Spleen (tissue), 11 donors: ENCODE data around the gene MEIS1. TPM values are rescaled to one million over a fixed set of nuclear protein-coding genes. Genes with fewer than 3 reads are reported as not detected.

Experiments
- DNase-seq: peaks from one replicate; pipeline ENCODE4 v3.0.0-alpha.2; 2020
- H3K27ac ChIP-seq, 8 donors: fragments of 200-600 bp; sonication (generic) in 7 of 8; 1 replicate in 4 of 8; 2 replicates in 4 of 8; pipeline versions ENCODE4 v1.5.0 to v1.8.0; 2016 to 2021; ENCODE audit warnings: inconsistent platforms in 4 of 8, mild to moderate bottlenecking in 4 of 8, moderate library complexity in 1 of 8
- H3K27me3 ChIP-seq, 7 donors: fragments of 200-600 bp; sonication (generic) in 6 of 7; replicated peaks in 1 of 7; 1 replicate in 4 of 7; 2 replicates in 3 of 7; pipeline versions ENCODE4 v1.5.0 to v1.8.0; 2016 to 2021; ENCODE audit warnings: inconsistent platforms in 3 of 7, mild to moderate bottlenecking in 1 of 7
- H3K36me3 ChIP-seq, 6 donors: fragments of 200-600 bp; sonication (generic) in 5 of 6; 1 replicate in 4 of 6; 2 replicates in 2 of 6; pipeline versions ENCODE4 v1.5.0 to v1.8.0; 2016 to 2021; ENCODE audit warnings: inconsistent platforms in 2 of 6
- H3K4me1 ChIP-seq, 6 donors: fragments of 200-600 bp; sonication (generic) in 5 of 6; 1 replicate in 3 of 6; 2 replicates in 3 of 6; pipeline versions ENCODE4 v1.5.0 to v1.8.0; 2016 to 2021; ENCODE audit warnings: inconsistent platforms in 3 of 6
- H3K4me3 ChIP-seq, 8 donors: fragments of 200-600 bp; sonication (generic) in 7 of 8; 1 replicate in 4 of 8; 2 replicates in 4 of 8; pipeline versions ENCODE4 v1.5.0 to v1.8.0; 2016 to 2021; ENCODE audit warnings: inconsistent platforms in 4 of 8, mild to moderate bottlenecking in 4 of 8, moderate library complexity in 2 of 8
- H3K9me3 ChIP-seq, 8 donors: fragments of 200-600 bp; sonication (generic) in 7 of 8; 1 replicate in 4 of 8; 2 replicates in 4 of 8; pipeline versions ENCODE4 v1.5.0 to v1.8.0; 2016 to 2021; ENCODE audit warnings: inconsistent platforms in 4 of 8
- POLR2A ChIP-seq, 3 donors: fragments of 450-650 bp; IDR thresholded peaks; one replicate each; pipeline ENCODE4 v1.5.1; 2017; ENCODE audit warnings: antibody characterized with exemption in 3 of 3, mild to moderate bottlenecking in 1 of 3
- POLR2AphosphoS5 ChIP-seq, 3 donors: sonication (generic); formaldehyde crosslinking; IDR thresholded peaks; one replicate each; pipeline ENCODE4 v1.5.1; 2017; ENCODE audit warnings: antibody characterized with exemption in 3 of 3
- WGBS, 5 donors: extraction: QIAGEN DNeasy Blood & Tissue Kit in 3 of 5; methylation state at CpG; one replicate each; pipeline versions ENCODE4 v1.1.5 to v1.1.7; 2013 to 2018; 5-methylcytosine and 5-hydroxymethylcytosine counted together
- intact Hi-C: fragments of 100-400 bp; cut with DNase I; formaldehyde crosslinking; loops from one replicate; pipeline ENCODE4 v1.15.0; 2023; ENCODE audit warnings: low total_unique reads
- polyA plus RNA-seq, 3 donors: library from polyadenylated mRNA; stranded (reverse); fragments of 200-250 nt; gene quantifications; one replicate each; pipeline ENCODE4 v1.2.1, GENCODE V29; 2013
- total RNA-seq, 7 donors: library from RNA; depleted of rRNA in 3 of 7; stranded (reverse); fragments of >200 nt in 3 of 7; fragmentation: NEBNext Ultra II Directional in 4 of 7; extraction: Animal tissue kit (Norgen Biotek cat#: 25700) in 4 of 7; gene quantifications; one replicate each; pipeline versions ENCODE4 v1.1.0 to v1.2.1, GENCODE V29; 2016 to 2021
- TF ChIP-seq, protein P1 (sequence below), 11 experiments: fragments of 200-600 bp in 7 of 11; fragments of 450-650 bp in 4 of 11; sonication (generic) in 4 of 11; IDR thresholded peaks in 8 of 11; conservative IDR thresholded peaks in 3 of 11; 1 replicate in 7 of 11; 2 replicates in 4 of 11; pipeline versions ENCODE4 v1.4.0 to v1.8.0; 2016 to 2021; ENCODE audit warnings: antibody characterized with exemption in 11 of 11, inconsistent platforms in 4 of 11, mild to moderate bottlenecking in 1 of 11
- donor health status: healthy with polysubstance abuse.
- donor health status: DM: no; HTN: no; CAD: no; lungs with moderate emphysema.
- donor health status: DM: no; HTN: no; CAD: no.
- donor health status: Bipolar disorder and iron deficiency.
- donor health status: healthy.
- donor health status: DM: no; HTN: no; CAD: no.
- donor health status: DM: yes; HTN: yes; CAD: no.

Gene MEIS1
- total and polyA plus RNA-seq, 10 donors = 13.1 to 81.4 (median 28.2) TPM

DNA sequence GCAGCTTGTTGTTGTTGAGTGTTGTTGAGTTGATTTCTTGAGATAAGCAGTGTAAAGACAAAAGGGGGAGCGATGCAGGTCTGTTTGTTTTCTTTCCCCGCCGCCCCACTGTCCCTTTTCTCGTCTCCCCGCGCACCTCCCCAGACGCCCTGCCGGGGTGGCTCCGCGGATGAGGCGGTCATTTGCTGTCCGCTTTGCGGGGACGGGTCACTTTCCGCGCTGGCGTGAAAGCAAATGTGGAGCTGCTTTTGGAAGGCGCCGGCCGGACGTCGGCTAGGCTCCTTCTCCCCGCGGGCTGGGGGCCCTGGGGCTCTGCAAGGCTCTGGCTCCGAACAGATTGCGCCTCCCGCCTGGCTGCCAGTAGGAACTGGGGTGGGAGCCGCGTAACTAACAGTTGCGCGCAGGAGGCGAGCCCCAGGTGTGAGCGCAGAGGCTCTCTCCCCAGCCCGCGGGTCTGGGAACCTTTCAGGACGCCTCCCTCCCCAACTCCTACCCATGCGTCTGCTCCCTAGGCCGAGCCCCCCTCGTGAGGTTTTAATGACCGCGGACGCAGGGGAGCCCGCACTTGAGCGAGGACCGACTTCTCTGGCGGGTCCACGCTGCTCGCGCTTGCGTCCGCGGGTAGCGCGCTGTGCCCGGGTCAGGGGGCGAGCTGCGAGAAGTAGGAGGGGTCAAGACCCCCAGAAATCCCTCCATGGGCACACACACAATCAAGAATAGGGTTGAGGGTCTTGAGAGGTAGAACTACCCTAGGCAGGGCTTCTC lies 146.6 kb downstream of the MEIS1 start:
- DNase-seq = peak; percentile 72
- TF ChIP-seq POLR2A (IDR thresholded peaks at IDR 0.05) (no peak), POLR2AphosphoS5 (IDR thresholded peaks at IDR 0.05) (peak in 1 of 3 donors; percentile 58)
- TF ChIP-seq, protein P1, sequence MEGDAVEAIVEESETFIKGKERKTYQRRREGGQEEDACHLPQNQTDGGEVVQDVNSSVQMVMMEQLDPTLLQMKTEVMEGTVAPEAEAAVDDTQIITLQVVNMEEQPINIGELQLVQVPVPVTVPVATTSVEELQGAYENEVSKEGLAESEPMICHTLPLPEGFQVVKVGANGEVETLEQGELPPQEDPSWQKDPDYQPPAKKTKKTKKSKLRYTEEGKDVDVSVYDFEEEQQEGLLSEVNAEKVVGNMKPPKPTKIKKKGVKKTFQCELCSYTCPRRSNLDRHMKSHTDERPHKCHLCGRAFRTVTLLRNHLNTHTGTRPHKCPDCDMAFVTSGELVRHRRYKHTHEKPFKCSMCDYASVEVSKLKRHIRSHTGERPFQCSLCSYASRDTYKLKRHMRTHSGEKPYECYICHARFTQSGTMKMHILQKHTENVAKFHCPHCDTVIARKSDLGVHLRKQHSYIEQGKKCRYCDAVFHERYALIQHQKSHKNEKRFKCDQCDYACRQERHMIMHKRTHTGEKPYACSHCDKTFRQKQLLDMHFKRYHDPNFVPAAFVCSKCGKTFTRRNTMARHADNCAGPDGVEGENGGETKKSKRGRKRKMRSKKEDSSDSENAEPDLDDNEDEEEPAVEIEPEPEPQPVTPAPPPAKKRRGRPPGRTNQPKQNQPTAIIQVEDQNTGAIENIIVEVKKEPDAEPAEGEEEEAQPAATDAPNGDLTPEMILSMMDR (IDR thresholded peaks at IDR 0.05 in 8 of 11, conservative IDR thresholded peaks at IDR 0.05 in 3 of 11) = no peak
- Histone ChIP-seq H3K27me3 (peaks cover 0 to 100% (median 78%) of the 10 kb centered on the region in 7 donors), H3K9me3 (no peaks in the 10 kb centered on the region), H3K27ac (peak overlapping the region; percentile 50 to 86 (median 78)), H3K4me3 (peak overlapping the region in 4 of 8 donors; percentile 9 to 45 (median 16)), H3K36me3 (no peaks in the 10 kb centered on the region), H3K4me1 (peaks cover 0 to 52% (median 24%) of the 10 kb centered on the region in 6 donors)
- intact Hi-C loops = no loop called here
- 0 to 6% (median 4%) methylated on average over 32 to 57 of the region's 57 CpGs for WGBS, 5 donors

DNA sequence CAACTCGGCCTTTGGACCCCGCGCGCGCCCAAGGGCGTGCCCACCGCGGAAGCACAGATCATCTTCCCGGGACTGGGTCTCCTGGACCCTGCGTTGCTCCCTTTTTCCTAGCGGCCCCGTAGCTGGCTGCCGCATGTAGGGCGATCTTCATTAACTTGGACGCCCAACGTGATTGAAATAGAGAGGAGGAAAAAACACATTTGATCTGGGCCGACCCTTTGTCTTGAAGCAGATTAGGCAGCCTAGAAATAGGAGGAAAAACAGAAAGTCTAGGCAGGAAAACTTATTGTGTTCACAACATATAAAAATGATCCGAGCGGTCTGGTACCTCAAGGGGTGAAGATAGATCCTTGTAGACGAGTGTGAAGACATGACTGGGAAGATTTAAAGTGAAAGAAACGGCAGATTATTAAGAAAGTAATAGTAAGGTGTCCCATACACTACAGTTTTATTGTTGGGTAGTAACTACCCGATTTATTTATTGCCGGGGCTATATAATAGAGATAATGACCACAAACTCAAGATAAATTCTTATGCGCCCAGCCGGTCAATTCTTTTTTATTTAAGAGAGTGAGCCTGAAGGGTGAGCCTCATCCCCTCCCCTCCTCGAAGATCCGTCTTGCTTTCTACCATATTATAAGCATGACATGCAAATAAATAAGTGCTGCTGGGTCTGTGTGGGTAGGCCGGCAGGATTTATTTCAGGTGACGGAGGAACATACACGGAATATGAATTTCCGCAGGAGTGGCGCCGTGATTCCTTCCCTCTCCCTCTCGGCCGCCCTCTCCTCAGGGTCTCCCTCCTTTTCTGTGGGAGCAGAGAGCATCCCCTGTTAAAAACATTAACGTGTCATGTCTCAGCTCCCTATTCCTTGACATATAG lies 147.4 kb downstream of the MEIS1 start:
- Histone ChIP-seq H3K27ac (peak overlapping the region; percentile 50 to 86 (median 78)), H3K9me3 (no peaks in the 10 kb centered on the region), H3K4me1 (peaks cover 0 to 43% (median 15%) of the 10 kb centered on the region in 6 donors), H3K36me3 (no peaks in the 10 kb centered on the region), H3K4me3 (peak overlapping the region in 4 of 8 donors; percentile 9 to 45 (median 16)), H3K27me3 (peaks cover 0 to 100% (median 69%) of the 10 kb centered on the region in 7 donors)
- intact Hi-C loops = no loop called here
- no peak for TF ChIP-seq POLR2A (IDR thresholded peaks at IDR 0.05)
- TF ChIP-seq, protein P1 (IDR thresholded peaks at IDR 0.05 in 8 of 11, conservative IDR thresholded peaks at IDR 0.05 in 3 of 11) = no peak
- TF ChIP-seq POLR2AphosphoS5 (IDR thresholded peaks at IDR 0.05) = no peak
- WGBS, 5 donors = 3 to 8% (median 5%) methylated on average over 35 to 36 of the region's 36 CpGs
- no peak for DNase-seq

- no peaks in the 10 kb centered on the region for H3K9me3 ChIP-seq
- DNase-seq = no peak
- H3K27ac ChIP-seq = peak overlapping the region in 7 of 8 donors; percentile 74 to 86 (median 80)
- TF ChIP-seq POLR2A (IDR thresholded peaks at IDR 0.05) (no peak), POLR2AphosphoS5 (IDR thresholded peaks at IDR 0.05) (no peak)
- TF ChIP-seq, protein P1 (IDR thresholded peaks at IDR 0.05 in 8 of 11, conservative IDR thresholded peaks at IDR 0.05 in 3 of 11) = no peak
- peaks cover 0 to 34% (median 8%) of the 10 kb centered on the region in 6 donors for H3K4me1 ChIP-seq
- 6 to 15% (median 9%) methylated on average over 19 to 26 of the region's 26 CpGs for WGBS, 5 donors
- peak overlapping the region in 1 of 8 donors; percentile 45 for H3K4me3 ChIP-seq
- H3K27me3 ChIP-seq = peaks cover 0 to 100% (median 60%) of the 10 kb centered on the region in 7 donors
- H3K36me3 ChIP-seq = no peaks in the 10 kb centered on the region
- intact Hi-C loops = no loop called here
Observed at GRCh38 chr2:66582987-66583880, 148.3 kb downstream of the MEIS1 start.
